KOPT-K1 (cell line): ENCODE measurements around the gene TDP1.

Source experiments
- H3K27ac ChIP-seq: fragments of 200-600 bp; sonication (generic); 2 replicates; pipeline ENCODE4 v1.5.1; 2016; ENCODE audit warnings: antibody characterized with exemption, mild to moderate bottlenecking, low read depth, low read length; ENCODE audit not compliant: poor library complexity, severe bottlenecking
- H3K36me3 ChIP-seq: fragments of 200-600 bp; sonication (generic); 2 replicates; pipeline ENCODE4 v1.5.1; 2017; ENCODE audit warnings: antibody characterized with exemption, mild to moderate bottlenecking, low read length, moderate library complexity; ENCODE audit not compliant: insufficient read depth
- H3K9me3 ChIP-seq: fragments of 200-600 bp; sonication (generic); 2 replicates; pipeline ENCODE4 v1.5.1; 2017; ENCODE audit warnings: antibody characterized with exemption, low read length, mild to moderate bottlenecking; ENCODE audit not compliant: insufficient read depth, poor library complexity, severe bottlenecking

Gene TDP1

GRCh38 chr14:89957791-89958190, 2.1 kb downstream of the TDP1 start:
- Histone ChIP-seq H3K36me3 (peaks cover 50% of the 10 kb centered on the region), H3K27ac (no peak overlapping the region), H3K9me3 (peaks cover 14% of the 10 kb centered on the region)

GRCh38 chr14:89958966-89959365, 3.2 kb downstream of the TDP1 start:
- peaks cover 62% of the 10 kb centered on the region for H3K36me3 ChIP-seq
- no peak overlapping the region for H3K27ac ChIP-seq
- H3K9me3 ChIP-seq = peaks cover 14% of the 10 kb centered on the region

GRCh38 chr14:89959853-89960445, 4.2 kb downstream of the TDP1 start:
- Histone ChIP-seq H3K27ac (no peak overlapping the region), H3K9me3 (peaks cover 14% of the 10 kb centered on the region), H3K36me3 (peaks cover 71% of the 10 kb centered on the region)

- peaks cover 81% of the 10 kb centered on the region for H3K36me3 ChIP-seq
These were observed 5.2 kb downstream of the TDP1 start for GRCh38 chr14:89960914-89961313.

GRCh38 chr14:89963288-89963978, 7.7 kb downstream of the TDP1 start:
- peaks cover 91% of the 10 kb centered on the region for H3K36me3 ChIP-seq
- peaks cover 2% of the 10 kb centered on the region for H3K9me3 ChIP-seq
- H3K27ac ChIP-seq = no peak overlapping the region

More at GRCh38 chr14:89960914-89961313, 5.2 kb downstream of the TDP1 start:
- Histone ChIP-seq H3K27ac (no peak overlapping the region), H3K9me3 (peaks cover 14% of the 10 kb centered on the region)

- Histone ChIP-seq H3K9me3 (no peaks in the 10 kb centered on the region), H3K36me3 (peaks cover 99% of the 10 kb centered on the region), H3K27ac (no peak overlapping the region)
These were observed 10.1 kb downstream of the TDP1 start for GRCh38 chr14:89965839-89966238.

- Histone ChIP-seq H3K27ac (no peak overlapping the region), H3K9me3 (no peaks in the 10 kb centered on the region), H3K36me3 (peaks cover 99% of the 10 kb centered on the region)
These were observed 17.6 kb downstream of the TDP1 start for GRCh38 chr14:89973234-89973823.

GRCh38 chr14:89977668-89978067, 21.9 kb downstream of the TDP1 start:
- Histone ChIP-seq H3K9me3 (no peaks in the 10 kb centered on the region), H3K36me3 (peaks cover 100% of the 10 kb centered on the region), H3K27ac (no peak overlapping the region)

GRCh38 chr14:89978656-89979055, 22.9 kb downstream of the TDP1 start:
- Histone ChIP-seq H3K9me3 (no peaks in the 10 kb centered on the region), H3K36me3 (peaks cover 100% of the 10 kb centered on the region), H3K27ac (no peak overlapping the region)

- Histone ChIP-seq H3K36me3 (peaks cover 98% of the 10 kb centered on the region), H3K9me3 (no peaks in the 10 kb centered on the region), H3K27ac (no peak overlapping the region)
These were observed 27.6 kb downstream of the TDP1 start for GRCh38 chr14:89983375-89983774.

- peaks cover 98% of the 10 kb centered on the region for H3K36me3 ChIP-seq
These were observed 30.9 kb downstream of the TDP1 start for GRCh38 chr14:89986462-89987160.

GRCh38 chr14:89987161-89987475, 31.4 kb downstream of the TDP1 start:
- no peak overlapping the region for H3K27ac ChIP-seq
- peaks cover 96% of the 10 kb centered on the region for H3K36me3 ChIP-seq
- no peaks in the 10 kb centered on the region for H3K9me3 ChIP-seq

More at GRCh38 chr14:89986462-89987160, 30.9 kb downstream of the TDP1 start:
- Histone ChIP-seq H3K27ac (no peak overlapping the region), H3K9me3 (no peaks in the 10 kb centered on the region)

- H3K9me3 ChIP-seq = no peaks in the 10 kb centered on the region
- H3K36me3 ChIP-seq = peaks cover 96% of the 10 kb centered on the region
- H3K27ac ChIP-seq = no peak overlapping the region
These were observed 33.1 kb downstream of the TDP1 start for GRCh38 chr14:89988787-89989186.

GRCh38 chr14:89990218-89990617, 34.5 kb downstream of the TDP1 start:
- Histone ChIP-seq H3K36me3 (peaks cover 98% of the 10 kb centered on the region), H3K27ac (no peak overlapping the region), H3K9me3 (no peaks in the 10 kb centered on the region)

GRCh38 chr14:89990623-89991275, 35.0 kb downstream of the TDP1 start:
- no peak overlapping the region for H3K27ac ChIP-seq
- H3K36me3 ChIP-seq = peaks cover 98% of the 10 kb centered on the region
- no peaks in the 10 kb centered on the region for H3K9me3 ChIP-seq
